ENCODE results near the gene SLC39A3. TPM values are rescaled to one million over a fixed set of nuclear protein-coding genes. Genes with fewer than 3 reads are reported as not detected.

The SLC39A3 gene
- total RNA-seq, 4 donors from 2014 or later, result 21.7 to 52.2 (median 31.4) TPM

DNA sequence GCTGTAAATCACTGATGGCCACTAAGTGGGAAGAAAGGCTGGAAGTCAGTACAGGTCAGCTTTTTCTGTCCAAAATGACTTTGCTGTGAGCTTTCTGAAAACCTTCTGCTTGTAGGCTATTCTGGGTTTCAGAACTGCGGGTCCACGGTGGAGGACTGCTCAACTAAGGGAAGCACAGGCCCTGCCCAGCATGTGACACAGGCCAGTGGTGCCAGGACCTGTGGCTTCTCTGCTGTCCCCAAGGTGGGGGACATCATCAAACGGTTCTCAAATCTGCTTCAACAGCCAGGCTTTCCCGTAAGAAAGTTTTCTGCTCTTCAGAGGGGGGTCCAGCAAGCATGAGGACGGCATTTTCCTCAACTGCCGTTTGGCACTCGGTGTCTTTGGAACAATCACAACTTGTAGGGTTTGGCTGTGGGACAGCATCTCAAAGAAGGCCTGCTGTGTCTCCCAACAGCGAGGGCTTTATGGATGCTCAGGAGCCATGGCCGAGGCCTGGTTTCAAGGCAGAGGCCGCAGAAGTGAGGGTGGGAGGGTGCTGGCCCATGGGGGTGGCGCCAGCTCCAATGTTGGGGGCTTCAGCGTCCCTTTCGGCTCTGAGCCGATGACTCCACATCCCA is 39.4 kb upstream of the SLC39A3 start:
- Histone ChIP-seq H3K4me3 (replicated peaks in 1 of 3) (no peak overlapping the region), H3K27me3 (no peaks in the 10 kb centered on the region), H3K4me1 (peaks cover 33% of the 10 kb centered on the region in 2 donors), H3K27ac (no peak overlapping the region), H3K9me3 (no peaks in the 10 kb centered on the region), H3K36me3 (no peaks in the 10 kb centered on the region)
- WGBS, 2 donors, result 87 to 92% methylated on average over 10 to 14 of the region's 14 CpGs
- TF ChIP-seq, protein P1, sequence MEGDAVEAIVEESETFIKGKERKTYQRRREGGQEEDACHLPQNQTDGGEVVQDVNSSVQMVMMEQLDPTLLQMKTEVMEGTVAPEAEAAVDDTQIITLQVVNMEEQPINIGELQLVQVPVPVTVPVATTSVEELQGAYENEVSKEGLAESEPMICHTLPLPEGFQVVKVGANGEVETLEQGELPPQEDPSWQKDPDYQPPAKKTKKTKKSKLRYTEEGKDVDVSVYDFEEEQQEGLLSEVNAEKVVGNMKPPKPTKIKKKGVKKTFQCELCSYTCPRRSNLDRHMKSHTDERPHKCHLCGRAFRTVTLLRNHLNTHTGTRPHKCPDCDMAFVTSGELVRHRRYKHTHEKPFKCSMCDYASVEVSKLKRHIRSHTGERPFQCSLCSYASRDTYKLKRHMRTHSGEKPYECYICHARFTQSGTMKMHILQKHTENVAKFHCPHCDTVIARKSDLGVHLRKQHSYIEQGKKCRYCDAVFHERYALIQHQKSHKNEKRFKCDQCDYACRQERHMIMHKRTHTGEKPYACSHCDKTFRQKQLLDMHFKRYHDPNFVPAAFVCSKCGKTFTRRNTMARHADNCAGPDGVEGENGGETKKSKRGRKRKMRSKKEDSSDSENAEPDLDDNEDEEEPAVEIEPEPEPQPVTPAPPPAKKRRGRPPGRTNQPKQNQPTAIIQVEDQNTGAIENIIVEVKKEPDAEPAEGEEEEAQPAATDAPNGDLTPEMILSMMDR (IDR thresholded peaks at IDR 0.05), result no peak
- DNase-seq, result no peak
- intact Hi-C loops (cut with DNase I), result no loop called here

DNA sequence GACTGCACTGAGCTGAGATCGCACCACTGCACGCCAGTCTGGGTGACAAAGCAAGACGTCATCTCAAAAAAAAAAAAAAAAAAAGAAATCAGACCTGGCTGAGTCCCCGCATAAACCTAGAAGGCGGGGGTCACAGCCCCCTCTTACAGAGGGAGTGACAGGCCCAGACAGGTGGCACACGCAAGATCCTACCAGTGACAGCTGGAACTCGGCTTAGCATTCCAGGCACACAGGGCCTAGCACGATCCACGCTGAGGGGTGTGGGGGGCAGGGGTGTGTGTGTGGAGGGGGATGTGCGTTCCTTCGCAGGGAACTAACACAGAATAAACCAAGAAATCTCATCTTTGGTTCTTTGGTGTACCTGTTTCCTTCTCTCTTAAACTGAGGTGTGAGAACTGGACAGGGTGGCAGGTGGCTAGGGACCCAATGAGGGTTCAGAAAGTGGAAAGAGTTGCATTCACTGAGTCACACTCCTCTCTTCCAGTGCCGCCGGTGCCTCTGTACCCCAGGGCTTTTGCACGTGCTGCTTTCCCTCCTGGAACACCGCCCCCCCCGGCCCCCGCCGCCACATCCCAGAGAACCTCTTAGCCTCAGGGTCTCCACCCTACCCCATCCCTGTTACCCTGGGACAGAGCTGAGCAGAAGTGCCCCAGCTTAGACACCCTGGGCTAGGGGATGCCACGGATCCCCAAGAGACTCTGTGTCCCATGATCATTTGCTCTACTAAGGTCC is 38.3 kb upstream of the SLC39A3 start:
- Histone ChIP-seq H3K4me1 (peaks cover 24 to 26% of the 10 kb centered on the region in 2 donors), H3K27ac (no peak overlapping the region), H3K36me3 (no peaks in the 10 kb centered on the region), H3K27me3 (no peaks in the 10 kb centered on the region), H3K4me3 (replicated peaks in 1 of 3) (no peak overlapping the region), H3K9me3 (no peaks in the 10 kb centered on the region)
- 94% methylated on average over 18 to 19 of the region's 19 CpGs for WGBS, 2 donors
- TF ChIP-seq POLR2A (IDR thresholded peaks at IDR 0.05), result no peak
- TF ChIP-seq, protein P1 (IDR thresholded peaks at IDR 0.05), result no peak
- intact Hi-C loops (cut with DNase I), result no loop called here
- DNase-seq, result no peak

DNA sequence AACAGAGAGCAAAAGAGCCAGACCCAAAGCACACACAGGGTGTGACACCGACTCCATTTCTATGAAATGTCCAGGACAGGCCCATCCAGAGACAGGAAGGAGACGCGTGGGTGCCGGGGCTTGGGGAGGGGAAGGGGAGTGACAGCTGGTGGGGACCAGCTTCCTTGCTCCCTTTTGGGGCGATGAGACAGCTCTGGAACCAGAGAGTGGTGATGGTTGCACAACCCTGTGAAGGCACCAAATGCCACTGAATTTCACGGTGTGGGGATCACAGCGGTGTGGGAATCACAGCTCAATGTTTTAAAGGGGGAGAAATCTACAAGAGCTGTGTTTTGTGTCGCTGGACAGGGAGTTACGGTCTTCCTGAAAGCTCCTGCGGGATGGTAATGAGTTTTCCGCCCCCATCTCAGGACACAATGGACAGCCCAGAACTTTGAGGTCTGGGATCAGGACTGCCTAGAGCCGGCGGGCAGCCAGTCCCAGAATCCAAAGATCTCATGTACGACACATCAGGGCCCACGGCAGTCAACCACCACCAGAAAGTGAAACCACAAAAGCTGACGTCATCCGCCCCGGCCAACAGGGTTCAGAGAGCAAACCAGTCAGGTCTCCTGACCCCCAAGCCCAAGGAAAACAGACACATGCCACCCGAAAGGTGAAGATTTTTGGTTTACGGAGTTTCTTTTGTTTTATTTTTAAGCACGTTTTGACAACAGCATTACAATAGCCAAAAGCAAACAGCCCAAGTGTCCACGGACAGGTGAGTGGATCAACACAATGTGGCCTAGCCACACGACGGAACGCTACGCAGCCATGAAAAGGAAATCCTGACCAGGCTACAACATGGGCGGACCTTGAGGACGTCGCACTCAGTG is 36.0 kb upstream of the SLC39A3 start:
- Histone ChIP-seq H3K4me1 (peaks cover 7 to 8% of the 10 kb centered on the region in 2 donors), H3K9me3 (no peaks in the 10 kb centered on the region), H3K36me3 (no peaks in the 10 kb centered on the region), H3K27me3 (no peaks in the 10 kb centered on the region), H3K4me3 (replicated peaks in 1 of 3) (no peak overlapping the region), H3K27ac (peak overlapping the region; percentile 31 to 51 (median 36))
- peak in 1 of 2 donors; percentile 35 for DNase-seq
- 80 to 85% methylated on average over 29 of the region's 29 CpGs for whole genome bisulfite sequencing, 2 donors
- TF ChIP-seq, protein P1 (IDR thresholded peaks at IDR 0.05), result no peak
- TF ChIP-seq POLR2A (IDR thresholded peaks at IDR 0.05), result no peak
- intact Hi-C loops (cut with DNase I), result no loop called here

DNA sequence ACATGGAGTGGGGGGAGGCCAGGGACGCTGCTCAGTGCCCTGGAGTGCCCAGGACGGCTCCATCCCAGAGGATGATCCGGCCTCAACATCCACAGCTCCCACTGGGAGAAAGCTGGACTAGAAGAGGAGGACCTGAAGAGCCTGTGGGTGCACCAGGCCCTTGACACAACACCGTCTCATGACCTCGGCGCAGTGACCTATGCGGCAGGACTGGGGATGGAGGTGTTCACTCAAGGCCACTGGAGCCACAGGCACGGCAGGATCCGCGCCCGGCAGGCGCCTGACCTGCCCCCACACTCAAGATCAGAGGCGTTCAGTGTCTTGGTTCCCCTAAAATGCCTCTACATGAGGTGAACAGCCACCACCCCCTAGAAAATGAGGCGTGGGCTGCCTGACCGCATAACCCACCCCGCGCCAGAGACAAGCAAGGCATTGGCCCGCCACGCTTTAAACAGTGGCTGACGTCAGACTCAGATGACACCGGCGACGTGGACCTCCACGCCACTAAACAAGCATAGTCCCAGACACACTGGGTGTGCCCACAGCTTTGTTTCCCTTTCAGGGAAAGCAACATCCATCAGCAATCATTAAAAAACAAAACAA is 35.2 kb upstream of the SLC39A3 start:
- no peak for DNase-seq
- TF ChIP-seq, protein P1 (IDR thresholded peaks at IDR 0.05), result no peak
- TF ChIP-seq POLR2A (IDR thresholded peaks at IDR 0.05), result no peak
- no peak overlapping the region for H3K4me3 ChIP-seq (replicated peaks in 1 of 3)

More for the DNA sequence above, 35.2 kb upstream of the SLC39A3 start:
- H3K27ac ChIP-seq, result peak overlapping the region; percentile 31 to 51 (median 36)
- H3K4me1 ChIP-seq, result peaks cover under 1 to 5% of the 10 kb centered on the region in 2 donors
- intact Hi-C loops (cut with DNase I), result no loop called here
- H3K27me3 ChIP-seq, result no peaks in the 10 kb centered on the region
- 84 to 93% methylated on average over 20 to 22 of the region's 24 CpGs for WGBS, 2 donors
- no peaks in the 10 kb centered on the region for H3K9me3 ChIP-seq
- H3K36me3 ChIP-seq, result no peaks in the 10 kb centered on the region

Data from thyroid gland (tissue), 4 donors.